CD4-positive, alpha-beta T cell treated with Interleukin-17A for 4 hours (primary cell): ENCODE measurements around the gene RNF225.
"Not testable (repeated sequence)": the region's sequence is repeated elsewhere in the genome, so short reads cannot be mapped to it uniquely, and the experiment has no call there.

Source experiments
- DNase-seq: peaks from one replicate; pipeline ENCODE4 v3.0.0-alpha.2; 2020; ENCODE audit warnings: mixed read lengths

RNF225 gene

GRCh38 chr19:58387338-58388174, 7.9 kb upstream of the RNF225 start:
- DNase-seq, result no peak

GRCh38 chr19:58388175-58388526, 7.3 kb upstream of the RNF225 start:
- DNase-seq, result no peak

GRCh38 chr19:58392945-58393724, 2.3 kb upstream of the RNF225 start:
- DNase-seq, result no peak

- no peak for DNase-seq
Measured at GRCh38 chr19:58393725-58394033, 1.8 kb upstream of the RNF225 start.

- DNase-seq, result no peak
Measured at GRCh38 chr19:58394821-58395219, 636 bp upstream of the RNF225 start.

GRCh38 chr19:58395979-58396627, 647 bp downstream of the RNF225 start:
- DNase-seq, result no peak

GRCh38 chr19:58396691-58397532, 1.5 kb downstream of the RNF225 start:
- no peak for DNase-seq

GRCh38 chr19:58397533-58398037, 2.1 kb downstream of the RNF225 start:
- no peak for DNase-seq

- no peak for DNase-seq
Measured at GRCh38 chr19:58398087-58398486, 2.6 kb downstream of the RNF225 start.

- no peak for DNase-seq
Measured at GRCh38 chr19:58398545-58398944, 3.1 kb downstream of the RNF225 start.

- no peak for DNase-seq
Measured at GRCh38 chr19:58399903-58400302, 4.4 kb downstream of the RNF225 start.

- DNase-seq, result no peak
Measured at GRCh38 chr19:58400316-58400915, 5.0 kb downstream of the RNF225 start.

GRCh38 chr19:58400916-58401839, 5.7 kb downstream of the RNF225 start:
- DNase-seq, result peak; percentile 100

GRCh38 chr19:58401840-58402421, 6.5 kb downstream of the RNF225 start:
- no peak for DNase-seq

- not testable (repeated sequence) for DNase-seq
Measured at GRCh38 chr19:58403920-58404478, 8.5 kb downstream of the RNF225 start.

GRCh38 chr19:58406818-58407657, 11.6 kb downstream of the RNF225 start:
- no peak for DNase-seq

- no peak for DNase-seq
Measured at GRCh38 chr19:58407658-58408151, 12.2 kb downstream of the RNF225 start.

GRCh38 chr19:58408152-58409009, 12.9 kb downstream of the RNF225 start, which contains the start of gene ZNF584:
Gene ZNF584, plus strand, starts transcription at chr19:58408649. Its CDS starts 499 bp downstream, at chr19:58409148.
- DNase-seq, result peak; percentile 95
